SK-N-SH (cell line): ENCODE data around the gene COQ9. TPM values are rescaled to one million over a fixed set of nuclear protein-coding genes. Genes with fewer than 3 reads are reported as not detected.

Source experiments
- CTCF ChIA-PET: fragments of 300-600, 350-600 bp; formaldehyde crosslinking; extraction: SDS; loops from one replicate; lab custom pipeline; 2021; lab: Yijun Ruan, JAX
- POLR2A ChIA-PET: fragments of 350-600 bp; sonication (Branson Sonifier 250); formaldehyde crosslinking; extraction: SDS; loops from one replicate; lab custom pipeline; 2020; ENCODE audit warnings: antibody characterized with exemption, inconsistent platforms; lab: Yijun Ruan, JAX
- DNase-seq: peaks from one replicate; pipeline ENCODE4 v3.0.0; 2012
- H2AFZ ChIP-seq: fragments of 200-600 bp; sonication (generic); 2 replicates; pipeline ENCODE4 v1.8.1; 2016; ENCODE audit warnings: antibody characterized with exemption, mild to moderate bottlenecking, low read depth
- H3F3A ChIP-seq: fragments of 200-600 bp; sonication (generic); replicated peaks from 2 replicates; pipeline ENCODE3; 2016; ENCODE audit warnings: antibody characterized with exemption, mild to moderate bottlenecking; ENCODE audit not compliant: insufficient read depth
- H3K27ac ChIP-seq, 2 experiments: fragments of 200-500 bp in 1 of 2; fragments of 200-600 bp in 1 of 2; sonication (Bioruptor generic) in 1 of 2; sonication (generic), shearing (Covaris generic) in 1 of 2; 2 replicates each; pipeline versions ENCODE4 v1.5.1 to v1.6.1; 2014 to 2016; ENCODE audit warnings: low read depth in 2 of 2, inconsistent platforms in 1 of 2, low read length in 1 of 2, mild to moderate bottlenecking in 1 of 2, mixed read lengths in 1 of 2
- H3K27me3 ChIP-seq: fragments of 200-600 bp; sonication (generic), shearing (Covaris generic); 2 replicates; pipeline ENCODE4 v1.6.1; 2016; ENCODE audit warnings: mixed run types; ENCODE audit not compliant: insufficient read depth
- H3K36me3 ChIP-seq, 2 experiments: fragments of 200-500 bp in 1 of 2; fragments of 200-600 bp in 1 of 2; sonication (Bioruptor generic) in 1 of 2; sonication (generic) in 1 of 2; replicated peaks in 1 of 2; 2 replicates each; pipeline versions ENCODE3 to v1.5.1; 2014 to 2016; ENCODE audit warnings: low read length in 1 of 2, mild to moderate bottlenecking in 1 of 2; ENCODE audit not compliant: insufficient read depth in 2 of 2, control insufficient read depth in 1 of 2
- H3K4me1 ChIP-seq, 2 experiments: fragments of 200-500 bp in 1 of 2; fragments of 200-600 bp in 1 of 2; sonication (Bioruptor generic) in 1 of 2; sonication (generic), shearing (Covaris generic) in 1 of 2; 2 replicates each; pipeline versions ENCODE4 v1.5.1 to v1.6.1; 2014 to 2016; ENCODE audit warnings: low read depth in 1 of 2, low read length in 1 of 2, mixed run types in 1 of 2; ENCODE audit not compliant: insufficient read depth in 2 of 2, control insufficient read depth in 1 of 2
- H3K4me2 ChIP-seq: fragments of 200-600 bp; sonication (generic), shearing (Covaris generic); 2 replicates; pipeline ENCODE4 v1.6.1; 2017; ENCODE audit warnings: mixed run types
- H3K4me3 ChIP-seq, 2 experiments: fragments of 200-500 bp in 1 of 2; fragments of 200-600 bp in 1 of 2; sonication (Bioruptor generic) in 1 of 2; sonication (generic), shearing (Covaris generic) in 1 of 2; 2 replicates each; pipeline versions ENCODE4 v1.5.1 to v1.8.1; 2014 to 2016; ENCODE audit warnings: low read depth in 2 of 2, inconsistent platforms in 1 of 2, low read length in 1 of 2, mild to moderate bottlenecking in 1 of 2, mixed read lengths in 1 of 2, moderate library complexity in 1 of 2
- H3K79me2 ChIP-seq: fragments of 200-600 bp; sonication (generic); 2 replicates; pipeline ENCODE4 v1.8.1; 2017; ENCODE audit warnings: mild to moderate bottlenecking; ENCODE audit not compliant: insufficient read depth
- H3K9ac ChIP-seq: fragments of 200-600 bp; sonication (generic); 2 replicates; pipeline ENCODE4 v1.6.1; 2017; ENCODE audit warnings: mixed run types
- H3K9me2 ChIP-seq: fragments of 200-600 bp; sonication (generic); 2 replicates; pipeline ENCODE4 v1.6.1; 2017; ENCODE audit warnings: mixed run types
- H3K9me3 ChIP-seq: fragments of 200-600 bp; sonication (generic); 2 replicates; pipeline ENCODE4 v1.6.1; 2017; ENCODE audit warnings: mixed run types, mild to moderate bottlenecking, moderate library complexity
- H4K20me1 ChIP-seq: fragments of 200-600 bp; sonication (generic); 2 replicates; pipeline ENCODE4 v1.6.1; 2017; ENCODE audit warnings: mild to moderate bottlenecking, mixed run types; ENCODE audit not compliant: insufficient read depth
- GABPA ChIP-seq: IDR thresholded peaks from 2 replicates; pipeline ENCODE4 v1.4.0; 2012; ENCODE audit warnings: low read depth, mild to moderate bottlenecking
- MXI1 ChIP-seq: IDR thresholded peaks from 2 replicates; pipeline ENCODE4 v1.6.1; 2012; ENCODE audit warnings: mild to moderate bottlenecking, low read depth, low read length, improper control_type of control experiment
- PBX3 ChIP-seq: IDR thresholded peaks from 2 replicates; pipeline ENCODE4; 2012
- SIN3A ChIP-seq: IDR thresholded peaks from 2 replicates; pipeline ENCODE4 v1.6.1; 2012; ENCODE audit warnings: low read depth, mild to moderate bottlenecking, low read length, moderate library complexity, borderline replicate concordance
- WGBS: methylation state at CpG from one replicate; pipeline ENCODE4 v1.1.6; 2017; ENCODE audit warnings: low lambda C conversion rate; 5-methylcytosine and 5-hydroxymethylcytosine counted together
- polyA plus RNA-seq, 3 experiments: library from polyadenylated mRNA; depleted of rRNA; stranded (reverse); fragments of >200 nt; gene quantifications; 2 replicates each; pipeline ENCODE4 v1.2.3, GENCODE V29; 2012

The COQ9 gene
- polyA plus RNA-seq, 1 of the 3 experiments (the other 2 are of a cell fraction): 81.2 TPM

GRCh38 chr16:57409065-57409464 is 38.2 kb upstream of the COQ9 start:
- no peaks in the 10 kb centered on the region for H3K9me2 ChIP-seq
- no peak overlapping the region for H2AFZ ChIP-seq
- no peaks in the 10 kb centered on the region for H3K27me3 ChIP-seq
- H3K9me3 ChIP-seq: no peaks in the 10 kb centered on the region
- TF ChIP-seq GABPA: no peak
- WGBS: 87% methylated on average over 5 of the region's 5 CpGs
- H3K4me1 ChIP-seq: peaks cover 0 to 22% of the 10 kb centered on the region in 2 experiments; a peak in 1 of 4 replicates
- no peak overlapping the region for H3K27ac ChIP-seq
- H3K79me2 ChIP-seq: no peaks in the 10 kb centered on the region
- no peak overlapping the region for H3K9ac ChIP-seq
- ChIA-PET POLR2A (no interaction called here), CTCF (interaction anchor here (0.9 to 17.3 kb wide), 2 partner anchors 32 to 107 kb away, joined by 3 to 544 read pairs; no protein-coding TSS in a partner anchor)
- DNase-seq: no peak
- no peak overlapping the region for H3K4me2 ChIP-seq
- H3F3A ChIP-seq: no peaks in the 10 kb centered on the region
- H3K4me3 ChIP-seq: no peak overlapping the region
- H4K20me1 ChIP-seq: no peaks in the 10 kb centered on the region
- no peaks in the 10 kb centered on the region for H3K36me3 ChIP-seq

DNA sequence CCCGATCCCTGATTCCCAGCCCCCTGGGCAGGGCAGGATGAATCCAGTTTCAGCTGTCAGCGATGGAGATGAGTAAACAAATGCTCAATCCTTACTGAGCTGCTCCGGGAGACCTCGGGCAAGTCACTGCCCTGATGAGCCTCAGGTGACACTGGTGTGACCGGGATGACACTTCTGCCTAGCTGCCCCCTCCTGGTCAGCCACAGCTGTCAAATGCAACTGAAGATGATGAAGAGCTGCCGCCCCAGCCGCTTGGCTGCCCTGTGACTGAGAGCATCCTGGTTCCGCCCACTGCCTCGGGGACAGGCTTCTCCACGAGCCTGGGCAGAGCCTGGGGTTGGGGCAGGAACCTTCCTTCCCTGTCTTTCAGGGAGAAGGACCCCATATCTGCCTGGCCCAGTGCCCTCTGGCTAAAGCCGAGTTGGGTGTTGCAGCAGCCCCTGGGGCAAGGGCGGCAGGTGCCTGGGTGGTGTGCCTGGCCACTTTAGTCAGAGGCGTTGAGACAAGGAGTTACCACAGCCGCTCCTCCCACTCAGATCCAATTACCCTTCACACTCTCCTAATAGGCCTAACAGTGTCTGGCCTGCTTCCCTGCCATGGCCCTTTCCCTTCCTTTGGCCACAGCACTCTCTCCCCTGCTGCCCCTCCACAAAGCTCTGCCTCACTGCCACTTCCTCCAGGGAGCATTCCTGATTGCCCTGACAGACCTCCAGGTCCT is 37.2 kb upstream of the COQ9 start:
- CTCF ChIA-PET: interaction anchor here (0.6 to 17.3 kb wide), 2 partner anchors 108 to 342 kb away, joined by 3 to 544 read pairs; no protein-coding TSS in a partner anchor
- no peak overlapping the region for H2AFZ ChIP-seq

DNA sequence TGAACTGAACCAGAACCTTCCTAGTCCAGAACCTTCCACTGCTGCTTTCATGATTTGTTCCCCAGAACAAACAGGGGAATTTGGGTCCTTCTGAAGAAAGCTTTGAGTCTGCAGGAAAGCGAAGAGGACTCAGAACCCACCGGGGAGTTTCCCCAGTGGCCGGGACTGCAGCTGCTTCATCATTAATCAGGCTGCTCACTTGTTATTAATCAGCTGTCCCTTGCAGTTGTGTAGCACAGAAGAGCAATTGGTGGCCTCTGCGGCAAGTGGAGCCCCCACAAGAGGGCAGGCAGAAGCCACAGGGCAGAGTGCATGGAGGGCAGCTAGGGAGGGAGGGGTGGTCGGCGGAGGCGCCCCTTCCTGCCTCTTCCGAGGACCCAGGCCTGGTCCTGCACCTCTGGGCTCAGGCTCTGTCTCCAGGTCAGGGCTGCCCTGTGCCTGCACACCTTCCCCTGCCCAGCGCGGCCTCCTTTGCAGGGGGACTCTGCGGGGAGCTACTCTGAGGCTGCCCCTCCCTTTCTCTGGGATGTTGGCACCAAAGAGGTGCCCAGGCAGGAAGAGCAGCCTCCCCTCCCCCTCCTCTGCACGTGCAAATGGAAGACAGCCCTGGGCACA is 35.8 kb upstream of the COQ9 start:
- Histone ChIP-seq H3F3A (no peaks in the 10 kb centered on the region), H3K4me3 (no peak overlapping the region), H3K9ac (no peak overlapping the region), H3K27ac (no peak overlapping the region), H3K4me1 (peaks cover 0 to 25% of the 10 kb centered on the region in 2 experiments; a peak in 1 of 4 replicates), H3K4me2 (no peak overlapping the region), H3K36me3 (no peaks in the 10 kb centered on the region), H3K9me3 (no peaks in the 10 kb centered on the region), H3K9me2 (no peaks in the 10 kb centered on the region), H3K79me2 (no peaks in the 10 kb centered on the region), H2AFZ (no peak overlapping the region), H4K20me1 (no peaks in the 10 kb centered on the region), H3K27me3 (no peaks in the 10 kb centered on the region)
- CTCF ChIA-PET: interaction anchor here (0.7 to 17.3 kb wide), 3 partner anchors 11 to 110 kb away, joined by 3 to 544 read pairs (median 6); no protein-coding TSS in a partner anchor
- no peak for DNase-seq
- no peak for TF ChIP-seq SIN3A
- 74% methylated on average over 9 of the region's 12 CpGs for WGBS
- POLR2A ChIA-PET: no interaction called here

More for the DNA sequence above, 37.2 kb upstream of the COQ9 start:
- POLR2A ChIA-PET: no interaction called here
- Histone ChIP-seq H3K9me3 (no peaks in the 10 kb centered on the region), H3K79me2 (no peaks in the 10 kb centered on the region), H3K9ac (no peak overlapping the region), H4K20me1 (no peaks in the 10 kb centered on the region), H3K9me2 (no peaks in the 10 kb centered on the region), H3F3A (no peaks in the 10 kb centered on the region), H3K4me3 (no peak overlapping the region), H3K27me3 (no peaks in the 10 kb centered on the region), H3K27ac (no peak overlapping the region), H3K4me1 (peaks cover 0 to 22% of the 10 kb centered on the region in 2 experiments; a peak in 1 of 4 replicates), H3K4me2 (no peak overlapping the region), H3K36me3 (no peaks in the 10 kb centered on the region)
- no peak for DNase-seq
- TF ChIP-seq PBX3: no peak
- TF ChIP-seq MXI1: no peak
- 71% methylated on average over 6 of the region's 14 CpGs for WGBS
